Upper lobe of left lung (tissue), 4 donors: ENCODE data around the gene CLEC18A.
"Not testable (repeated sequence)": the region's sequence is repeated elsewhere in the genome, so short reads cannot be mapped to it uniquely, and the experiment has no call there.

Experiments used
- POLR2AphosphoS5 ChIP-seq, 2 donors: sonication (generic); formaldehyde crosslinking; IDR thresholded peaks; one replicate each; pipeline ENCODE4 v1.5.1; 2017; ENCODE audit warnings: antibody characterized with exemption in 2 of 2
- TF ChIP-seq, protein P1 (sequence below), 6 experiments: fragments of 450-650 bp in 4 of 6; fragments of 200-600 bp in 2 of 6; sonication (generic) in 2 of 6; IDR thresholded peaks; one replicate each; pipeline ENCODE4 v1.5.1; 2016 to 2019; ENCODE audit warnings: antibody characterized with exemption in 6 of 6

DNA sequence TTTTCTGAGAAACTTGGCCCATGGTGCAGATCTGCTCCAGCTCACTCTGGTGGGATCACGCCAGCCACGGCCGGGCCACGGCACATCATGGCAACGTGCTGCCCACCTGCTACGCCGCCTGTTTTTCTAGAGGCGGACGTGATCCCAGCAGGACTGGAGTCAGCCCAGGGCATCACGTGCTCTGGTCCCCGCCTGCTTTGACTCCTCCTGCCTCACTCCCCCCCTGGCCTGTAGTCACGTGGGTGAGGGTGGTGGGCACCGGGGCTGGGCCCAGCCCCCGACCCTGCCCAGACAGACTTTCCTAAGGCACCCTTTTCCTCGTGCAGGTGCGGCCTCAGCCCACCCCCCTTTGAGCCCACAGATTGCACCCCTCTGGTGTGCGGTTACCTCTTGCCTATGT, 723 bp upstream of the CLEC18A start:
- TF ChIP-seq, protein P1, sequence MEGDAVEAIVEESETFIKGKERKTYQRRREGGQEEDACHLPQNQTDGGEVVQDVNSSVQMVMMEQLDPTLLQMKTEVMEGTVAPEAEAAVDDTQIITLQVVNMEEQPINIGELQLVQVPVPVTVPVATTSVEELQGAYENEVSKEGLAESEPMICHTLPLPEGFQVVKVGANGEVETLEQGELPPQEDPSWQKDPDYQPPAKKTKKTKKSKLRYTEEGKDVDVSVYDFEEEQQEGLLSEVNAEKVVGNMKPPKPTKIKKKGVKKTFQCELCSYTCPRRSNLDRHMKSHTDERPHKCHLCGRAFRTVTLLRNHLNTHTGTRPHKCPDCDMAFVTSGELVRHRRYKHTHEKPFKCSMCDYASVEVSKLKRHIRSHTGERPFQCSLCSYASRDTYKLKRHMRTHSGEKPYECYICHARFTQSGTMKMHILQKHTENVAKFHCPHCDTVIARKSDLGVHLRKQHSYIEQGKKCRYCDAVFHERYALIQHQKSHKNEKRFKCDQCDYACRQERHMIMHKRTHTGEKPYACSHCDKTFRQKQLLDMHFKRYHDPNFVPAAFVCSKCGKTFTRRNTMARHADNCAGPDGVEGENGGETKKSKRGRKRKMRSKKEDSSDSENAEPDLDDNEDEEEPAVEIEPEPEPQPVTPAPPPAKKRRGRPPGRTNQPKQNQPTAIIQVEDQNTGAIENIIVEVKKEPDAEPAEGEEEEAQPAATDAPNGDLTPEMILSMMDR (IDR thresholded peaks at IDR 0.05): not testable (repeated sequence)
- TF ChIP-seq POLR2AphosphoS5 (IDR thresholded peaks at IDR 0.05): not testable (repeated sequence)
